ENCODE results near the gene CCDC57.

- TF ChIP-seq CTCF (IDR thresholded peaks at IDR 0.05) (no peak), POLR2AphosphoS5 (IDR thresholded peaks at IDR 0.05) (no peak), POLR2A (IDR thresholded peaks at IDR 0.05) (no peak), EP300 (IDR thresholded peaks at IDR 0.05) (no peak)
Observed at GRCh38 chr17:82175201-82175600, 37.4 kb downstream of the CCDC57 start.

All from stomach (tissue), 4 donors.